Vagina (tissue), 2 donors: ENCODE results near the gene SDHC.

Experiments used
- POLR2A ChIP-seq, 2 donors: fragments of 450-650 bp; IDR thresholded peaks; one replicate each; pipeline ENCODE4 v1.6.1; 2017; ENCODE audit warnings: antibody characterized with exemption in 2 of 2, mild to moderate bottlenecking in 2 of 2, moderate library complexity in 2 of 2
- POLR2AphosphoS5 ChIP-seq, 2 donors: sonication (generic); formaldehyde crosslinking; IDR thresholded peaks; one replicate each; pipeline ENCODE4 v1.9.0; 2017; ENCODE audit warnings: antibody characterized with exemption in 2 of 2, mild to moderate bottlenecking in 2 of 2, low read depth in 1 of 2; ENCODE audit not compliant: insufficient read depth in 1 of 2
- TF ChIP-seq, protein P1 (sequence below), 3 experiments: fragments of 450-650 bp in 2 of 3; fragments of 200-600 bp in 1 of 3; sonication (generic) in 1 of 3; IDR thresholded peaks; one replicate each; pipeline ENCODE4 v1.5.1; 2017 to 2019; ENCODE audit warnings: antibody characterized with exemption in 3 of 3, mild to moderate bottlenecking in 2 of 3, moderate library complexity in 2 of 3

DNA sequence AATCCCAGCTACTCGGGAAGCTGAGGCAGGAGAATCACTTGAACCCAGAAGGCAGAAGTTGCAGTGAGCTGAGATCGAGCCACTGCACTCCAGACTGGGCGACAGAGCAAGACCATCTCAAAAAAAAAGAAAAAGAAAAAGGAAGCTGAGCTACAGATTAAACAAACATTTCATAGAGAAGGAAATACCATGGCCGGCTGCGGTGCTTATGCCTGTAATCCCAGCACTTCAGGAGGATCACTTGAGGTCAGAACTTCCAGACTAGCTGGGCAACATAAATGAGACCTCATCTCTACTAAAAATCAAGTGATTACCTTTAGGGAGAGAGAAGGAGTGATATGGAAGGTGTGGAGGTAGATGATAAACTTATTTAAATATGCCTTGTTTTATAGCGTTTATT, 67.5 kb downstream of the SDHC start:
- TF ChIP-seq, protein P1, sequence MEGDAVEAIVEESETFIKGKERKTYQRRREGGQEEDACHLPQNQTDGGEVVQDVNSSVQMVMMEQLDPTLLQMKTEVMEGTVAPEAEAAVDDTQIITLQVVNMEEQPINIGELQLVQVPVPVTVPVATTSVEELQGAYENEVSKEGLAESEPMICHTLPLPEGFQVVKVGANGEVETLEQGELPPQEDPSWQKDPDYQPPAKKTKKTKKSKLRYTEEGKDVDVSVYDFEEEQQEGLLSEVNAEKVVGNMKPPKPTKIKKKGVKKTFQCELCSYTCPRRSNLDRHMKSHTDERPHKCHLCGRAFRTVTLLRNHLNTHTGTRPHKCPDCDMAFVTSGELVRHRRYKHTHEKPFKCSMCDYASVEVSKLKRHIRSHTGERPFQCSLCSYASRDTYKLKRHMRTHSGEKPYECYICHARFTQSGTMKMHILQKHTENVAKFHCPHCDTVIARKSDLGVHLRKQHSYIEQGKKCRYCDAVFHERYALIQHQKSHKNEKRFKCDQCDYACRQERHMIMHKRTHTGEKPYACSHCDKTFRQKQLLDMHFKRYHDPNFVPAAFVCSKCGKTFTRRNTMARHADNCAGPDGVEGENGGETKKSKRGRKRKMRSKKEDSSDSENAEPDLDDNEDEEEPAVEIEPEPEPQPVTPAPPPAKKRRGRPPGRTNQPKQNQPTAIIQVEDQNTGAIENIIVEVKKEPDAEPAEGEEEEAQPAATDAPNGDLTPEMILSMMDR (IDR thresholded peaks at IDR 0.05), result no peak
- TF ChIP-seq POLR2A (IDR thresholded peaks at IDR 0.05) (no peak), POLR2AphosphoS5 (IDR thresholded peaks at IDR 0.05; ENCODE audit: insufficient read depth in 1 of 2, low read depth in 1 of 2) (no peak)
